Activated CD8-positive, alpha-beta memory T cell treated with anti-CD3 and anti-CD28 coated beads, Interleukin-2, amount 50 U/mL, for 4 hours (primary cell): ENCODE measurements around the gene PRKX.
"Not testable (repeated sequence)": the region's sequence is repeated elsewhere in the genome, so short reads cannot be mapped to it uniquely, and the experiment has no call there.

Experiments
- DNase-seq: peaks from one replicate; pipeline ENCODE4 v3.0.0-alpha.2; 2020

PRKX gene

GRCh38 chrX:3563451-3563850, 150.0 kb downstream of the PRKX start:
- no peak for DNase-seq

- not testable (repeated sequence) for DNase-seq
Measured at GRCh38 chrX:3560010-3560409, 153.4 kb downstream of the PRKX start.
